Measurements from ENCODE around the gene THBS2.

THBS2 gene

GRCh38 chr6:169168706-169169105 lies 84.9 kb downstream of the THBS2 start:
- H3K36me3 ChIP-seq (ENCODE audit: insufficient read depth), result no peaks in the 10 kb centered on the region
- no peak overlapping the region for H3K27ac ChIP-seq
- H4K20me1 ChIP-seq (ENCODE audit: insufficient read depth), result no peaks in the 10 kb centered on the region
- no peak overlapping the region for H3K9ac ChIP-seq
- no peaks in the 10 kb centered on the region for H3K4me1 ChIP-seq (ENCODE audit: low read depth, poor library complexity, severe bottlenecking)
- H3K4me3 ChIP-seq (IDR thresholded peaks at IDR 0.05; ENCODE audit: insufficient read depth, low read depth, low read length), result no peak overlapping the region
- H3K4me2 ChIP-seq, result no peak overlapping the region
- no peaks in the 10 kb centered on the region for H3K27me3 ChIP-seq (ENCODE audit: insufficient read depth, low read depth)
- TF ChIP-seq CTCF (conservative IDR thresholded peaks at IDR 0.05; ENCODE audit: low read depth, low read length), result no peak
- H2AFZ ChIP-seq (ENCODE audit: low read depth), result no peak overlapping the region
- no peaks in the 10 kb centered on the region for H3K79me2 ChIP-seq (ENCODE audit: insufficient read depth, low read depth)

GRCh38 chr6:169168302-169168630 lies 85.4 kb downstream of the THBS2 start:
- Histone ChIP-seq H3K4me2 (no peak overlapping the region), H3K4me3 (IDR thresholded peaks at IDR 0.05; ENCODE audit: insufficient read depth, low read depth, low read length) (no peak overlapping the region), H3K4me1 (ENCODE audit: low read depth, poor library complexity, severe bottlenecking) (no peaks in the 10 kb centered on the region), H4K20me1 (ENCODE audit: insufficient read depth) (no peaks in the 10 kb centered on the region), H2AFZ (ENCODE audit: low read depth) (no peak overlapping the region), H3K36me3 (ENCODE audit: insufficient read depth) (no peaks in the 10 kb centered on the region), H3K27me3 (ENCODE audit: insufficient read depth, low read depth) (no peaks in the 10 kb centered on the region), H3K79me2 (ENCODE audit: insufficient read depth, low read depth) (no peaks in the 10 kb centered on the region), H3K27ac (no peak overlapping the region), H3K9ac (no peak overlapping the region)
- TF ChIP-seq CTCF (conservative IDR thresholded peaks at IDR 0.05; ENCODE audit: low read depth, low read length), result no peak

- Histone ChIP-seq H3K4me1 (ENCODE audit: low read depth, poor library complexity, severe bottlenecking) (no peaks in the 10 kb centered on the region), H3K9ac (no peak overlapping the region), H2AFZ (ENCODE audit: low read depth) (no peak overlapping the region), H3K4me2 (no peak overlapping the region), H3K27me3 (ENCODE audit: insufficient read depth, low read depth) (no peaks in the 10 kb centered on the region), H3K36me3 (ENCODE audit: insufficient read depth) (no peaks in the 10 kb centered on the region), H3K4me3 (IDR thresholded peaks at IDR 0.05; ENCODE audit: insufficient read depth, low read depth, low read length) (no peak overlapping the region), H3K27ac (no peak overlapping the region), H3K79me2 (ENCODE audit: insufficient read depth, low read depth) (no peaks in the 10 kb centered on the region), H4K20me1 (ENCODE audit: insufficient read depth) (no peaks in the 10 kb centered on the region)
- no peak for TF ChIP-seq CTCF (conservative IDR thresholded peaks at IDR 0.05; ENCODE audit: low read depth, low read length)
These were observed 85.9 kb downstream of the THBS2 start for GRCh38 chr6:169167581-169168301.

GRCh38 chr6:169166896-169167580 lies 86.6 kb downstream of the THBS2 start:
- H3K9ac ChIP-seq, result no peak overlapping the region
- H2AFZ ChIP-seq (ENCODE audit: low read depth), result no peak overlapping the region
- no peaks in the 10 kb centered on the region for H3K4me1 ChIP-seq (ENCODE audit: low read depth, poor library complexity, severe bottlenecking)
- H3K4me2 ChIP-seq, result no peak overlapping the region
- no peak for TF ChIP-seq CTCF (conservative IDR thresholded peaks at IDR 0.05; ENCODE audit: low read depth, low read length)
- H3K79me2 ChIP-seq (ENCODE audit: insufficient read depth, low read depth), result no peaks in the 10 kb centered on the region
- H3K27ac ChIP-seq, result no peak overlapping the region
- no peaks in the 10 kb centered on the region for H4K20me1 ChIP-seq (ENCODE audit: insufficient read depth)
- H3K36me3 ChIP-seq (ENCODE audit: insufficient read depth), result no peaks in the 10 kb centered on the region
- H3K27me3 ChIP-seq (ENCODE audit: insufficient read depth, low read depth), result no peaks in the 10 kb centered on the region
- no peak overlapping the region for H3K4me3 ChIP-seq (IDR thresholded peaks at IDR 0.05; ENCODE audit: insufficient read depth, low read depth, low read length)
